ENCODE data around the gene EPHA1.

DNA sequence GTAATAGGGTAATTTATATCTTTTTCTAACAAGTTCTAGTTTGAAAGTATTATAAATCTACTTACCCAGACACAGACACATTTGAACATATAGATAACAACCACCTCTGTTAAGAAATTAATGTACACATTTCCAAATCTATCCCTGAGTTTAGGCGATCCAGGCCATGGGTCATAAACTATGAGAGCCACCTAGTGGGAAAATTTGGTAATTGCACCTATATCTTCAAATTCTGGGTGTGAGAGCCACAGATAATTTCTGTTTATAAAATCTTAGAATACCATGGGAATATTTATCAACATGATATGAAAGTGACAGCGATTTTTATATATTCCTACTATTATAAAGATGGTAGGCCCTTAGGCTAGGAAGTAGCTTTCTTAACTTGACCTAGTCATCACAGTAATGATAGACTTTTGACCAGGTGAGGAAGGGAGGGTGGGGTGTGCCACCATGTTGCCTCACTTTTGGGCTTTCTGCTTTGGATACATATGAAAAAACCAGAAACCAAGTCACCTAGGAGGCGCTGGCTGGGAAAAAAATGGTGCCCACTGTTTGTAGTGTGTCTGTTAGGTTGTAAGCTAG is 8.0 kb upstream of the EPHA1 start:
- TF ChIP-seq ZFX (IDR thresholded peaks at IDR 0.05; ENCODE audit: borderline replicate concordance) (no peak), CTCF (IDR thresholded peaks at IDR 0.05) (peak; percentile 97)
